Skeletal muscle satellite cell (primary cell): ENCODE measurements around the gene SURF6.
"Not testable (repeated sequence)": the region's sequence is repeated elsewhere in the genome, so short reads cannot be mapped to it uniquely, and the experiment has no call there.

Experiments used
- H3K27me3 ChIP-seq: 2 replicates; pipeline ENCODE4 v1.7.0; 2013; ENCODE audit warnings: low read length; ENCODE audit not compliant: control insufficient read depth, insufficient read depth
- H3K36me3 ChIP-seq: 2 replicates; pipeline ENCODE4 v1.7.0; 2013; ENCODE audit warnings: mild to moderate bottlenecking, control low read depth, low read length; ENCODE audit not compliant: insufficient read depth
- H3K4me1 ChIP-seq: 2 replicates; pipeline ENCODE4 v1.7.0; 2013; ENCODE audit warnings: low read length; ENCODE audit not compliant: control insufficient read depth, insufficient read depth
- H3K4me2 ChIP-seq: 2 replicates; pipeline ENCODE4 v1.7.0; 2013; ENCODE audit warnings: mild to moderate bottlenecking, low read length
- H3K4me3 ChIP-seq: 2 replicates; pipeline ENCODE4 v1.7.0; 2013; ENCODE audit warnings: low read length
- H3K9ac ChIP-seq: 2 replicates; pipeline ENCODE4 v1.7.0; 2013; ENCODE audit warnings: mild to moderate bottlenecking, low read depth, low read length, moderate library complexity
- H3K9me3 ChIP-seq: replicated peaks from 2 replicates; pipeline ENCODE4 v1.7.0; 2013; ENCODE audit warnings: mild to moderate bottlenecking, control low read depth, low read length

SURF6 gene

DNA sequence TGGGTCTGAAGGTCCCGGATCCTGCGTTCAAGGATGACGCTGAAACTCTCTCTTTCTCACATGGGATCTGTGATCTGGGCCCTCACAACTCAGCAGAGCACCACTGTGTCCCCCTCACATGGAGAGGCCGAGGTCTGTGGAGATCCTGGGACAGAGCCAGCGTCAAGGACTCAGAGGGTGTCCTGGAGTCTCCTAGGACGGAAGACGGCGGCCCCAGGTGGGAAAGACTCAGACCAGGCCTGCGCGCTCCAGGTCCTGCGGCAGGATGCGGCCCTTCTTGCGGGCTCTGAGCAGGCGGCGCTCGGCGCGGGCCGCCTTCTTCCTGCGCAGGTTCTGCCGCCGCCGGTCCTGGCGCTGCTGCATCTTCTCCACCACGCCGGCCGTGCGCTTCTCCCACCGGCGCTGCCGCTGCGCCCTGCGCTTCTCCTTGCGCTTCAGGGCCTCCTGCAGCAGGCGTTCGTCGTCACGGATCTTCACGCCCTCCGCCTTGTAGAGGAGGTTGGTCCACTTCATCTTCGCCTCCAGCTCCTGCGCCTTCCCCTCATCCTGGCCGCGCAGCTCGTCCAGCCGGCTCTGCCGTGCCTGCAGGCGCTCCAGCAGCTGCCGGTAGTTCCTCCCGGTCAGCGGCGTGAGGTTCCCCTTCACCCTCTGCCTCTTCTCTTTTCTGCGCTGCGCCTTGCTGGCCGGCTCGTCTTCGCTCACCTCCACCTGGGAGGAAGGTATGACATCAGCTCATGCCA, 4.2 kb downstream of the SURF6 start:
- no peak overlapping the region for H3K4me3 ChIP-seq
- H3K36me3 ChIP-seq: peaks cover 43% of the 10 kb centered on the region

DNA sequence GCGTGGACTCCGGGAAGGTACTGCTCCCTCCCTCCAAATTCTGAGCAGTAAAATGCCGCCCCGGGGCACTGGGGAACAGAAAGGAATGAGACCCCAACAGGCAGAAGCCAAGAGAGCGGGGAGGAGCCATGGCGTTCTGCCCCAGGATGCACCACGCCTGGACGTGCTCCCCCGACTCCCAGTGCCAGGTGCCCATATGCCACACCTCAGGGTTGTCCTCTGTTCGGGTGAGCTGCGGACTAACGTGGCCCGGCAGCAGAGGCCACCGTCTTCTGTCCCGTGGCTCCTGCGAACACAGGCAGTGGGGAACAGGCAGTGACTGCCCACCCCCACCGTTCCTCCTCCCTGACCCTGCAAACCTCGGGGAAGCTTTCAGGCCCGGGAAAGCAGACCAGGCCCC, 4.8 kb downstream of the SURF6 start:
- Histone ChIP-seq H3K9me3 (no peaks in the 10 kb centered on the region), H3K27me3 (no peaks in the 10 kb centered on the region), H3K36me3 (peaks cover 43% of the 10 kb centered on the region), H3K9ac (no peak overlapping the region), H3K4me2 (no peak overlapping the region), H3K4me3 (no peak overlapping the region), H3K4me1 (peaks cover 8% of the 10 kb centered on the region)

More for the DNA sequence above, 4.2 kb downstream of the SURF6 start:
- H3K4me2 ChIP-seq: no peak overlapping the region
- H3K4me1 ChIP-seq: peaks cover 13% of the 10 kb centered on the region
- H3K27me3 ChIP-seq: no peaks in the 10 kb centered on the region
- H3K9me3 ChIP-seq: no peaks in the 10 kb centered on the region
- no peak overlapping the region for H3K9ac ChIP-seq

GRCh38 chr9:133329306-133330156, 6.5 kb downstream of the SURF6 start:
- not testable (repeated sequence) for H3K27me3 ChIP-seq, H3K9ac ChIP-seq, H3K4me1 ChIP-seq, H3K9me3 ChIP-seq, H3K4me2 ChIP-seq, H3K4me3 ChIP-seq
- H3K36me3 ChIP-seq: peaks cover 43% of the 10 kb centered on the region

DNA sequence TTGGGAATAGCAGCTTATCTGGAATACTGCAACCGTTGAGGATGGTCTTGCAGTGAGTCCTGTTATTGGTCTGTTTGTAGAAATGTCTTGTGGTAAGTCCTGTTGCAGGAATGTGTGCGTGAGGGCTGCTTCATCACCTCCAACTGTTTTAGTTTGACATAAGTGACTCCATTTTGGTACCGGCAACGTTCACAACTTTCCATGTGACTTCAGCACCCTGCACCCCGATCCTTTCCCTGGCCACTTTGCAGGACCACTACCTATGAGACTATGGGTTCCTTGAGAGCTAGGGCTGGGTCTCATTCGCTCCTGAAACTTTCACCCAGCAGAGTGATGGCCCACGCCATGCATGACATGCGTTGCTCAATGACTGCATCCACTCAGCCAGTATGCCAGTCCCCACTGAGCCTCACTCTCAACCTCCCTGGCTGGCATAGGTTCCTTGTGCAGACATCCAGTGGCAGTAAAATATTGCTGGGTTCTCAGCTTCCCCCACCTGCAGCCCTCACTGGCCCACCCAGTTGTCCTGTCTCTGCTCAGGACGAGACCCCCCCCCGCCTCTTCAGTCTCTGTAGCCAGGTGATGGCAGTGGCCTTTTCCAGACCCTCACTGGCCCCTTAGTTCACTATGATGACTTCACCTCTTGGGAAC, 8.0 kb downstream of the SURF6 start:
- Histone ChIP-seq H3K27me3 (no peaks in the 10 kb centered on the region), H3K36me3 (peaks cover 28% of the 10 kb centered on the region), H3K9ac (no peak overlapping the region), H3K4me3 (no peak overlapping the region), H3K4me1 (no peaks in the 10 kb centered on the region), H3K9me3 (no peaks in the 10 kb centered on the region), H3K4me2 (no peak overlapping the region)

GRCh38 chr9:133327021-133327420, 9.0 kb downstream of the SURF6 start:
- H3K9me3 ChIP-seq, H3K9ac ChIP-seq, H3K4me3 ChIP-seq, H3K27me3 ChIP-seq, H3K4me1 ChIP-seq, H3K4me2 ChIP-seq: not testable (repeated sequence)
- peaks cover 18% of the 10 kb centered on the region for H3K36me3 ChIP-seq

DNA sequence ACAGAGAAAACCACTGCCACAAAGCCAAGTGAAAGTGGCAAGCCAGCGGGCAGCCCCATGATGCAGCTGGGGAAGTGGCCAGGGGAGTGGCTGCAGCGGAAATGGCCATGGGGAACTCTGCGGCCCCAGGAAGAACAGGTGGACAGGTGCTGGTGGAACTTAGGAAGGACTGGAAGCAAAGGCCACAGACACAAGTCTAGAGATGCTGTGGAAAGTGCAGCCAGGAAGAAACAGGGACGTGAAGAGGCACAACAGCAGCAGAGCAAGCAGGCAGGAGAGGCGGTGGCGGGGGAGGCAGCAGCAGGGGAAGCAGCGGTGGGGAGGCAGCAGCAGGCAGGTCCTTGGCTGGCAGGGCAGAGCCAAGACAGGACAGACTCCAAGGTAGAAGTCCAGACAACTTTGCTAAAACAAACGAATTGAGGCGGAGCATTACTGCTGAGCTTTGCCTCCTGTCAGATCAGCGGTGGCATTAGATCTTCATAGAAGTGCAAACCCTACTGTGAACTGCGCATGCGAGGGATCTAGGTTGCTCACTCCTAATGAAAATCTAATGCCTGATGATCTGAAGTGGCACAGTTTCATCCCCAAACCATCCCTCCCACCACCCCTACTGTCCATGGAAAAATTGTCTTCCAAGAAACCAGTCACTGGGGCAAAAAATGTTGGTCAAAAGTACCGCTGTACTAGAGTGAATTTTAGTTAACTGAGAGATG, 11.8 kb downstream of the SURF6 start:
- Histone ChIP-seq H3K4me1 (no peaks in the 10 kb centered on the region), H3K9ac (no peak overlapping the region), H3K4me3 (no peak overlapping the region), H3K9me3 (no peaks in the 10 kb centered on the region), H3K36me3 (no peaks in the 10 kb centered on the region), H3K27me3 (peaks cover 2% of the 10 kb centered on the region), H3K4me2 (no peak overlapping the region)

GRCh38 chr9:133323211-133323610, 12.8 kb downstream of the SURF6 start:
- Histone ChIP-seq H3K4me3 (no peak overlapping the region), H3K27me3 (peaks cover 2% of the 10 kb centered on the region), H3K4me2 (no peak overlapping the region), H3K9ac (no peak overlapping the region), H3K36me3 (no peaks in the 10 kb centered on the region), H3K4me1 (no peaks in the 10 kb centered on the region), H3K9me3 (no peaks in the 10 kb centered on the region)

- H3K4me3 ChIP-seq: no peak overlapping the region
- H3K36me3 ChIP-seq: no peaks in the 10 kb centered on the region
- peaks cover 2% of the 10 kb centered on the region for H3K27me3 ChIP-seq
- H3K9me3 ChIP-seq: no peaks in the 10 kb centered on the region
- H3K4me1 ChIP-seq: no peaks in the 10 kb centered on the region
- H3K9ac ChIP-seq: no peak overlapping the region
- no peak overlapping the region for H3K4me2 ChIP-seq
These were observed 13.3 kb downstream of the SURF6 start for GRCh38 chr9:133322701-133323100.

- Histone ChIP-seq H3K4me2 (no peak overlapping the region), H3K4me1 (no peaks in the 10 kb centered on the region), H3K27me3 (peaks cover 5% of the 10 kb centered on the region), H3K9ac (no peak overlapping the region), H3K4me3 (no peak overlapping the region), H3K9me3 (no peaks in the 10 kb centered on the region), H3K36me3 (no peaks in the 10 kb centered on the region)
These were observed 14.5 kb downstream of the SURF6 start for GRCh38 chr9:133321411-133321935.

DNA sequence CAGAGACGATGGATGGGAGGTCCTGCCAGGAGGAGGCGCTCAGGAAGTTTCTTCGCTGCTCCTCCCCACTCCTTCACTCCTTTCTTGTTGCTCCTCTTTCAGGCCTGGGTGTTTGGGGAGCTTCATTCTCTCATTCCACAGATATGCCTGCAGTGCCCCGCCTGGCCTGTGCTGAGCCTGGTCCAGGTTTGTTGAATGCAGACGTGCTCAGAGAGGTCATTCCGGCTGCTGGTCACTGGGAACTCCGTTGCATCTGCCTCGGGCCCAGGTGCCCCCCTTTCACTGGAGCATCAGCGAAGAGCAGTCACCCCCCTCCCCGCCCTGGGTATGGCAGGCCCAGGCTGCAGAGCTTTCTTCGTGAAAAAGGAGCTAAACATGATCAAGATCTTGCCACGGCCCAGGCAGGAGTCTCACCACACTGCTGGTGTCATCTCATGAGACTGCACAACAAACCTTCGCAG, 15.5 kb downstream of the SURF6 start:
- Histone ChIP-seq H3K4me3 (no peak overlapping the region), H3K4me1 (no peaks in the 10 kb centered on the region), H3K4me2 (no peak overlapping the region), H3K9ac (no peak overlapping the region), H3K9me3 (no peaks in the 10 kb centered on the region), H3K36me3 (no peaks in the 10 kb centered on the region), H3K27me3 (peaks cover 5% of the 10 kb centered on the region)

GRCh38 chr9:133317551-133317950, 18.4 kb downstream of the SURF6 start:
- not testable (repeated sequence) for H3K27me3 ChIP-seq, H3K9ac ChIP-seq, H3K9me3 ChIP-seq, H3K36me3 ChIP-seq, H3K4me1 ChIP-seq, H3K4me3 ChIP-seq, H3K4me2 ChIP-seq
